RWPE2 (cell line): ENCODE results near the gene ZBTB49.

Experiments used
- ATAC-seq: fragments of 200-7000 bp; cut with Tn5 transposase; 3 replicates; pipeline ENCODE4 v1.9.1; 2021; ENCODE audit warnings: low read depth
- DNase-seq: peaks from one replicate; pipeline ENCODE4 v3.0.0-alpha.2; 2020; ENCODE audit warnings: low spot score
- H3K27ac ChIP-seq: fragments of 450-650 bp; 2 replicates; pipeline ENCODE4 v1.5.1; 2017; ENCODE audit warnings: mild to moderate bottlenecking; ENCODE audit not compliant: poor library complexity, severe bottlenecking
- H3K27me3 ChIP-seq: fragments of 250-450 bp; sonication (Bioruptor Pico); 2 replicates; pipeline ENCODE4 v1.5.1; 2021; ENCODE audit warnings: mild to moderate bottlenecking, moderate library complexity; ENCODE audit not compliant: insufficient read depth, poor library complexity, severe bottlenecking
- H3K36me3 ChIP-seq: fragments of 250-450 bp; sonication (Bioruptor Pico); 2 replicates; pipeline ENCODE4 v1.5.1; 2020; ENCODE audit warnings: low read depth, mild to moderate bottlenecking, moderate library complexity
- H3K4me1 ChIP-seq: fragments of 250-450 bp; sonication (Bioruptor Pico); 2 replicates; pipeline ENCODE4 v1.5.1; 2021; ENCODE audit warnings: mild to moderate bottlenecking, moderate library complexity; ENCODE audit not compliant: insufficient read depth, poor library complexity, severe bottlenecking
- H3K4me3 ChIP-seq: fragments of 250-450 bp; sonication (Bioruptor Pico); 2 replicates; pipeline ENCODE4 v1.5.1; 2021; ENCODE audit warnings: mild to moderate bottlenecking, moderate library complexity; ENCODE audit not compliant: severe bottlenecking
- H3K9me3 ChIP-seq: fragments of 250-450 bp; sonication (Bioruptor Pico); 2 replicates; pipeline ENCODE4 v1.5.1; 2021; ENCODE audit warnings: mild to moderate bottlenecking, moderate library complexity; ENCODE audit not compliant: severe bottlenecking
- TF ChIP-seq, protein P1 (sequence below): fragments of 450-650 bp; IDR thresholded peaks from one replicate; pipeline ENCODE4 v1.5.1; 2017; ENCODE audit warnings: mild to moderate bottlenecking, moderate library complexity; ENCODE audit not compliant: poor library complexity, severe bottlenecking

Gene ZBTB49, protein sequence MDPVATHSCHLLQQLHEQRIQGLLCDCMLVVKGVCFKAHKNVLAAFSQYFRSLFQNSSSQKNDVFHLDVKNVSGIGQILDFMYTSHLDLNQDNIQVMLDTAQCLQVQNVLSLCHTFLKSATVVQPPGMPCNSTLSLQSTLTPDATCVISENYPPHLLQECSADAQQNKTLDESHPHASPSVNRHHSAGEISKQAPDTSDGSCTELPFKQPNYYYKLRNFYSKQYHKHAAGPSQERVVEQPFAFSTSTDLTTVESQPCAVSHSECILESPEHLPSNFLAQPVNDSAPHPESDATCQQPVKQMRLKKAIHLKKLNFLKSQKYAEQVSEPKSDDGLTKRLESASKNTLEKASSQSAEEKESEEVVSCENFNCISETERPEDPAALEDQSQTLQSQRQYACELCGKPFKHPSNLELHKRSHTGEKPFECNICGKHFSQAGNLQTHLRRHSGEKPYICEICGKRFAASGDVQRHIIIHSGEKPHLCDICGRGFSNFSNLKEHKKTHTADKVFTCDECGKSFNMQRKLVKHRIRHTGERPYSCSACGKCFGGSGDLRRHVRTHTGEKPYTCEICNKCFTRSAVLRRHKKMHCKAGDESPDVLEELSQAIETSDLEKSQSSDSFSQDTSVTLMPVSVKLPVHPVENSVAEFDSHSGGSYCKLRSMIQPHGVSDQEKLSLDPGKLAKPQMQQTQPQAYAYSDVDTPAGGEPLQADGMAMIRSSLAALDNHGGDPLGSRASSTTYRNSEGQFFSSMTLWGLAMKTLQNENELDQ

DNA sequence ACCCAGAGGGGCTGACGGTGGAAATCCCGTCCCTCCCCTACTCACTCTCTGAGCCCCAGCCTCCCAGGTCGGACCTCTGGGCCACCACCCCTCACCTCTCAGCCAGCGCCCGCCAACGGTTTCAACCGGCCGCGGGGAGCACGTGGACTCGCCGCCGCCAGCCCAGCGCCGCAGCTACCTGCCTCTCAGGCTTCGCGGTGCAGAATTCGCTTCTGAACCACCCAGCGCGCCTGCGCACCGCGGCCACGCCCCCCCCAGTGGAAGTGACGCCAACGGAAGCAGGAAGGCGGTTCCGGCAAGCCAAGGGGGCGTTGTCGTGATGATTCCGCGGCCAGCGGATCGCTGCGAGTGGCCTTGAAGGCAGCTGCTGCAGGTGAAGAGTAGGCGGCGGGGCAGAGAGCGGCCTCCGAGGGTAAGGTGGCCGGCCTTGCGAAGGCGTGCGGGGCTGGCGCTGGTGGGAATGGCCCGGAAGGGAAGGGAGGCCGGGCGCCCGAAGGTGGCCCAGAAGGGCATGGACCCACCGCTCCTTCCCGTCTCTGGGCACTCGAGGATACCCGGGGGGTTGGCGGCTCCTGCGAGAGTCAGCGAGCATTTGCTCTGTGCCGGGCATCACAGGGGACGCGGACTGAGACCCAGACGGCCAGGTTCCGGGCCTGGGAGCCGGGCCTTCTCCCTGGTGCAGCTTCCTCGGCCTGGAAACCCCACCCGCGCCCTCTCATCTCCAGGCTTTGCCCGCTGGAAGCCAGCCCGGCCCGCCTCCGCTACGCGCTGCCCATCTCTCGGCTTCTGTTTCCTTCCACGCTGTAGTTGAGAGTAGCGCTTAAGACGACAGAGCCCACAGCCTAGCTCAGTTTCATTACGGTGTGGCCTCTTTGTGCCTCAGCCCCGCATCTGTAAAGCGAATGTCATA lies at the start of gene ZBTB49, which contains the start of gene LYAR:
Gene ZBTB49 (plus strand): TSS at position 311 of the 910 bp plus-strand sequence. CDS start 9,695 bp downstream, outside the sequence.
Gene LYAR (minus strand): TSS at position 214 of the 910 bp plus-strand sequence. CDS start 6,412 bp downstream, outside the sequence.
- H3K36me3 ChIP-seq = peaks cover 12% of the 10 kb centered on the region
- TF ChIP-seq, protein P1, sequence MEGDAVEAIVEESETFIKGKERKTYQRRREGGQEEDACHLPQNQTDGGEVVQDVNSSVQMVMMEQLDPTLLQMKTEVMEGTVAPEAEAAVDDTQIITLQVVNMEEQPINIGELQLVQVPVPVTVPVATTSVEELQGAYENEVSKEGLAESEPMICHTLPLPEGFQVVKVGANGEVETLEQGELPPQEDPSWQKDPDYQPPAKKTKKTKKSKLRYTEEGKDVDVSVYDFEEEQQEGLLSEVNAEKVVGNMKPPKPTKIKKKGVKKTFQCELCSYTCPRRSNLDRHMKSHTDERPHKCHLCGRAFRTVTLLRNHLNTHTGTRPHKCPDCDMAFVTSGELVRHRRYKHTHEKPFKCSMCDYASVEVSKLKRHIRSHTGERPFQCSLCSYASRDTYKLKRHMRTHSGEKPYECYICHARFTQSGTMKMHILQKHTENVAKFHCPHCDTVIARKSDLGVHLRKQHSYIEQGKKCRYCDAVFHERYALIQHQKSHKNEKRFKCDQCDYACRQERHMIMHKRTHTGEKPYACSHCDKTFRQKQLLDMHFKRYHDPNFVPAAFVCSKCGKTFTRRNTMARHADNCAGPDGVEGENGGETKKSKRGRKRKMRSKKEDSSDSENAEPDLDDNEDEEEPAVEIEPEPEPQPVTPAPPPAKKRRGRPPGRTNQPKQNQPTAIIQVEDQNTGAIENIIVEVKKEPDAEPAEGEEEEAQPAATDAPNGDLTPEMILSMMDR = no peak
- peak within 1 kb of the TSS; percentile 65 for H3K4me3 ChIP-seq
- H3K4me1 ChIP-seq = peaks cover 10% of the 10 kb centered on the region
- H3K27me3 ChIP-seq = no peaks in the 10 kb centered on the region
- no peaks in the 10 kb centered on the region for H3K9me3 ChIP-seq
- DNase-seq (peak; percentile 88), ATAC-seq (peak; percentile 82)
- no peak within 1 kb of the TSS for H3K27ac ChIP-seq

DNA sequence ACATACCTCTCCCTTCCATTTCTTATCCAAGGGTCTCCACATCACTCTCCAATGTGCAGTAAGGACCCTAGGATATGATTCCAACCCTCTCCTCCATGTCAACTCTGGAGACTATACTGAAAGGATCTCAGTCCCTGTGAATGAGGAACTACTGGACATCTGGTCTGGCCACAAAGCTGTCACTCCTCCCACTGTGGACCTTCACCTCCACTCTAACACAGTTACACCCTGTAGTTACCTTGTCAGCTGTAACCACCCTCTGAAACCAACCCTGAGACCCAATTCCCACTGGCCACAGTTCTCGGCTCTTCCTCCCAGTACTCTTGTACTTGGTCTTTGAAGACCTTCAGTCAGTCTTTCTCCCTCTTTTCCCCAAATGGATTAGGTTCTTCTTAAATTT lies 44.9 kb upstream of the ZBTB49 start:
- no peak for ATAC-seq
- Histone ChIP-seq H3K4me3 (no peak overlapping the region), H3K27ac (no peak overlapping the region), H3K27me3 (no peaks in the 10 kb centered on the region), H3K36me3 (peaks cover 60% of the 10 kb centered on the region), H3K9me3 (no peaks in the 10 kb centered on the region), H3K4me1 (peaks cover 5% of the 10 kb centered on the region)
- DNase-seq = no peak
- TF ChIP-seq, protein P1 = no peak

DNA sequence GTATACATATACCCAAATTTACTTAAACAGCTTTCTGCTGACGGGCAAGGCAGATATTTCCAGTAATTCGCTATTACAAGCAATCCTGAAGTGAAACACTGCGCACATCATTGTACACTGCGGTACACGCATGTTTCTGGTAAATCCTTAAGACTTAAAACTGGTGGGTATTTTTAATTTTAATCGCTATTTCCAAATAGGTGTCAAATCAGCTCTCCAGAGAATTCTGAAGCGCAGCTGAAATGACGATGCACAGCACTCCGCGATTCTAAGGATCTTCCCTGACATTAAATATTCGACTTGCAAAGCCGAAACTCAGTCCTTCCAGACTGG lies 42.4 kb upstream of the ZBTB49 start:
- TF ChIP-seq, protein P1 = no peak
- Histone ChIP-seq H3K4me3 (peak overlapping the region; percentile 79), H3K4me1 (peaks cover 5% of the 10 kb centered on the region), H3K27me3 (no peaks in the 10 kb centered on the region), H3K9me3 (no peaks in the 10 kb centered on the region), H3K27ac (peak overlapping the region; percentile 45), H3K36me3 (peaks cover 37% of the 10 kb centered on the region)
- ATAC-seq (peak; percentile 7), DNase-seq (no peak)

DNA sequence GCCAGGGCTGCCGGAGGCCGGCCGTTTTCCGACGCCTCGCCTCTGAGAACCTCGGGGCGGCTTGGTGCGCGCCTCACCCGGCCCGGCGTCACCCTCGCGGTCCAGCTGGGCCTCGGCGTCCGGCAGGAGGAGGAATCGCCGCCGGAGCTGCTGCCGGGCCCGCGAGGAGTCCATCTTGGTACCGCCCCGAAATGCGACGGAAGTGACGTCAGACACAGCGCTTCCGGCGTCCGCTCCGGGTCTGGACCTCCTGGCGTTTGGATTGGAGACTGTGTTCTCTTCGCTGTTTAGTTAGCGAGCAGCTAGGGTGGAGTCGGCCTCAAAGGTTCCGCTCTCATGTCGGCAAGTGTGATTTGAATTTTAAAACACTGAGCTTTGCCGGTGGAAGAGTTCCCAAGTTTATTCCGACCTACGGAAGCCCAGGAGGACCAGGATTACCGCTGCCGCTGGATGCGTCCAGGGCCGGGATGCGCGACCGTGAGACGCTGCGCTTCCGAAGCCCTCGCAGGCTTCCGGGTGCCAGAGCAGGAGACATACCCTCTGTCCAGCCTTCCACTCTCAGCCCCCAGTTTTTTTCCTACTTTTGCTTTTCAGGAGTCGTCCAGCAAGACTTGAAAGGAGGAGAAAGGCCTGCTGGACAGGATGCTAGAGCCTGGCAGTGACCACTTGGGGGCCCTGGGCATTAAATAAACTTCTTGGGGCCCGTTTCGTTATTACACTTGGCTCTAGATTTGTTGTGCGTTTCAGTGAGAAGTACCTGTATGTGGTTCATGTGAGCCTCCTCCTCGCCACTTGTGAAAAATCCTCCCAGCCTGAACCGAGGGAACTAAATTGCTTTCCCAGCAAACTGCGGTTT lies 41.8 kb upstream of the ZBTB49 start, which contains the start of gene TMEM128:
Gene TMEM128 (minus strand): TSS at position 195 of the 856 bp plus-strand sequence. CDS start 21 bp downstream, at position 174.
- peak within 1 kb of the TSS; percentile 79 for H3K4me3 ChIP-seq
- TF ChIP-seq, protein P1 = peak; percentile 26
- H3K27ac ChIP-seq = peak within 1 kb of the TSS; percentile 45
- peaks cover 5% of the 10 kb centered on the region for H3K4me1 ChIP-seq
- DNase-seq = peak; percentile 89
- peak; percentile 93 for ATAC-seq
- H3K27me3 ChIP-seq = peaks cover under 1% of the 10 kb centered on the region
- peaks cover 31% of the 10 kb centered on the region for H3K36me3 ChIP-seq
- H3K9me3 ChIP-seq = no peaks in the 10 kb centered on the region
